ENCODE data around the gene SLC8A1.

DNA sequence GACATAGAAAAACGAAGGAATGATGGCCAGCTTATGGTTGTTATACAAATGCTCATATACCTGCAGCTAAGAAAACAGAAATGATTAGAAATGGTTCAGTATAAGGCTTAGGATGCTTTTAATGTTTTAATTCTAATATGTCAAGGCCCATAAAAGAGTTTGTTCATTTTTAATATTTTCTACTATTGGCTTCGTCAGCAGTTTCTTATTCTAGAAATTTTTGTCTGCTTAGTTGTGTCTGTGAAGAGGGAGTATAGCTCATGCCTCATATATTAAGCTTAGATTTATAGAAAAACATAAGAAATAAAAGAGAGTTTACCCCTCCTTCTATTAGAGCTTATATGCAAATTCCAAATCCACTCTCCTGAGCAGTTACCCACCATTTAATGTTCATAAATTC is 292.6 kb downstream of the SLC8A1 start:
- TF ChIP-seq POLR2AphosphoS5 (IDR thresholded peaks at IDR 0.05): no peak
- no peak for TF ChIP-seq POLR2A (IDR thresholded peaks at IDR 0.05)
